ENCODE data around the gene GNG4. TPM values are rescaled to one million over a fixed set of nuclear protein-coding genes. Genes with fewer than 3 reads are reported as not detected.

Gene GNG4
- total RNA-seq, 6 donors from 2014 or later, result 0.20 TPM; not detected in 5

- Histone ChIP-seq H3K4me3 (no peak overlapping the region), H3K27ac (no peak overlapping the region), H3K36me3 (no peaks in the 10 kb centered on the region), H3K27me3 (no peaks in the 10 kb centered on the region), H3K9me3 (no peaks in the 10 kb centered on the region), H3K4me1 (no peaks in the 10 kb centered on the region)
- 79 to 82% methylated on average over 2 of the region's 2 CpGs for WGBS, 2 donors
- DNase-seq (no peak), ATAC-seq (ENCODE audit: low FRiP score in 2 of 2) (no peak)
- TF ChIP-seq, protein P1, sequence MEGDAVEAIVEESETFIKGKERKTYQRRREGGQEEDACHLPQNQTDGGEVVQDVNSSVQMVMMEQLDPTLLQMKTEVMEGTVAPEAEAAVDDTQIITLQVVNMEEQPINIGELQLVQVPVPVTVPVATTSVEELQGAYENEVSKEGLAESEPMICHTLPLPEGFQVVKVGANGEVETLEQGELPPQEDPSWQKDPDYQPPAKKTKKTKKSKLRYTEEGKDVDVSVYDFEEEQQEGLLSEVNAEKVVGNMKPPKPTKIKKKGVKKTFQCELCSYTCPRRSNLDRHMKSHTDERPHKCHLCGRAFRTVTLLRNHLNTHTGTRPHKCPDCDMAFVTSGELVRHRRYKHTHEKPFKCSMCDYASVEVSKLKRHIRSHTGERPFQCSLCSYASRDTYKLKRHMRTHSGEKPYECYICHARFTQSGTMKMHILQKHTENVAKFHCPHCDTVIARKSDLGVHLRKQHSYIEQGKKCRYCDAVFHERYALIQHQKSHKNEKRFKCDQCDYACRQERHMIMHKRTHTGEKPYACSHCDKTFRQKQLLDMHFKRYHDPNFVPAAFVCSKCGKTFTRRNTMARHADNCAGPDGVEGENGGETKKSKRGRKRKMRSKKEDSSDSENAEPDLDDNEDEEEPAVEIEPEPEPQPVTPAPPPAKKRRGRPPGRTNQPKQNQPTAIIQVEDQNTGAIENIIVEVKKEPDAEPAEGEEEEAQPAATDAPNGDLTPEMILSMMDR (IDR thresholded peaks at IDR 0.05), result no peak
- no peak for TF ChIP-seq POLR2AphosphoS5 (IDR thresholded peaks at IDR 0.05)
- no peak for TF ChIP-seq EP300 (IDR thresholded peaks at IDR 0.05)
- no peak for TF ChIP-seq POLR2A (IDR thresholded peaks at IDR 0.05)
Observed at GRCh38 chr1:235532360-235532759, 117.2 kb downstream of the GNG4 start.

GRCh38 chr1:235527196-235527814 lies 122.3 kb downstream of the GNG4 start:
- ATAC-seq (ENCODE audit: low FRiP score in 2 of 2) (no peak), DNase-seq (no peak)
- TF ChIP-seq POLR2A (IDR thresholded peaks at IDR 0.05), result no peak
- TF ChIP-seq POLR2AphosphoS5 (IDR thresholded peaks at IDR 0.05), result no peak
- TF ChIP-seq, protein P1 (IDR thresholded peaks at IDR 0.05), result no peak
- TF ChIP-seq EP300 (IDR thresholded peaks at IDR 0.05), result no peak
- Histone ChIP-seq H3K27me3 (no peaks in the 10 kb centered on the region), H3K4me1 (no peaks in the 10 kb centered on the region), H3K9me3 (no peaks in the 10 kb centered on the region), H3K36me3 (no peaks in the 10 kb centered on the region), H3K27ac (no peak overlapping the region), H3K4me3 (no peak overlapping the region)
- 72% methylated on average over 4 of the region's 4 CpGs for WGBS, 2 donors

DNA sequence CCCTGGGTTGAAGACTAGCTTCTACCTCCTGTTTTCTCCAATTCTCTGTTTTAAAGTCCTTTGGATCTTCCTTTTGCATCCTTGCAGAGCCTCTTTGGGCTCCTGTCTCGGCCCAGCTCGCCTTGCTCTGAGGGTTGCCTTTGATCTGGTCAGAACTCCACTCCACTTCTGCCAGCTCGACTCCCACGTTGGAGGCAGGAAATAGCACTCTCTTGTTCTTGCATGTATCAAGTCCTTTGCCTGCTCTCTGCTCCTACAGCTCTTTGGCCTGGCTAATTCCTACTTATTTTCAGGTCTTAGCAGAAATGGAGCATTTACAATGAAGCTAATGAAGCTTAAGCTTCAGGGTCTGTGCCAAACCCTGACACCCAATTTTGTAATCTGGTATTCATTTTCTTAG lies 124.3 kb downstream of the GNG4 start:
- Histone ChIP-seq H3K27ac (no peak overlapping the region), H3K4me3 (no peak overlapping the region), H3K9me3 (no peaks in the 10 kb centered on the region), H3K36me3 (no peaks in the 10 kb centered on the region), H3K27me3 (no peaks in the 10 kb centered on the region), H3K4me1 (no peaks in the 10 kb centered on the region)
- no peak for DNase-seq
- no peak for ATAC-seq (ENCODE audit: low FRiP score in 2 of 2)
- TF ChIP-seq POLR2A (IDR thresholded peaks at IDR 0.05) (no peak), EP300 (IDR thresholded peaks at IDR 0.05) (no peak), POLR2AphosphoS5 (IDR thresholded peaks at IDR 0.05) (no peak)
- TF ChIP-seq, protein P1 (IDR thresholded peaks at IDR 0.05), result no peak
- 40 to 44% methylated on average over 4 of the region's 4 CpGs for WGBS, 2 donors

GRCh38 chr1:235516862-235517446 lies 132.6 kb downstream of the GNG4 start:
- TF ChIP-seq, protein P1 (IDR thresholded peaks at IDR 0.05), result no peak
- no peak for TF ChIP-seq POLR2A (IDR thresholded peaks at IDR 0.05)
- no peak for TF ChIP-seq POLR2AphosphoS5 (IDR thresholded peaks at IDR 0.05)
- TF ChIP-seq EP300 (IDR thresholded peaks at IDR 0.05), result no peak
- H3K27ac ChIP-seq, result no peak overlapping the region
- H3K9me3 ChIP-seq, result no peaks in the 10 kb centered on the region
- H3K27me3 ChIP-seq, result no peaks in the 10 kb centered on the region
- no peak for ATAC-seq (ENCODE audit: low FRiP score in 2 of 2)
- H3K4me1 ChIP-seq, result no peaks in the 10 kb centered on the region
- DNase-seq, result no peak
- no peaks in the 10 kb centered on the region for H3K36me3 ChIP-seq
- 83 to 85% methylated on average over 6 of the region's 6 CpGs for WGBS, 2 donors
- no peak overlapping the region for H3K4me3 ChIP-seq
